Activated CD4-positive, alpha-beta T cell treated with anti-CD3 and anti-CD28 coated beads for 48 hours (primary cell): ENCODE measurements around the gene CERT1.

Source experiments
- DNase-seq: peaks from one replicate; pipeline ENCODE4 v3.0.0-alpha.2; 2020

The CERT1 gene

GRCh38 chr5:75468593-75468992, 42.8 kb downstream of the CERT1 start:
- no peak for DNase-seq

GRCh38 chr5:75466006-75466716, 45.3 kb downstream of the CERT1 start:
- no peak for DNase-seq

GRCh38 chr5:75465480-75465879, 45.9 kb downstream of the CERT1 start:
- DNase-seq: no peak

GRCh38 chr5:75463726-75464125, 47.7 kb downstream of the CERT1 start:
- DNase-seq: no peak

GRCh38 chr5:75461679-75462078, 49.8 kb downstream of the CERT1 start:
- DNase-seq: no peak

GRCh38 chr5:75460942-75461610, 50.4 kb downstream of the CERT1 start:
- DNase-seq: no peak

GRCh38 chr5:75460532-75460931, 50.9 kb downstream of the CERT1 start:
- DNase-seq: no peak

- DNase-seq: no peak
Observed at GRCh38 chr5:75457691-75458090, 53.7 kb downstream of the CERT1 start.

GRCh38 chr5:75457161-75457560, 54.3 kb downstream of the CERT1 start:
- no peak for DNase-seq

GRCh38 chr5:75450069-75450468, 61.4 kb downstream of the CERT1 start:
- no peak for DNase-seq

GRCh38 chr5:75446068-75446467, 65.4 kb downstream of the CERT1 start:
- DNase-seq: no peak

- no peak for DNase-seq
Observed at GRCh38 chr5:75441560-75441959, 69.9 kb downstream of the CERT1 start.

- no peak for DNase-seq
Observed at GRCh38 chr5:75439276-75439675, 72.2 kb downstream of the CERT1 start.

GRCh38 chr5:75438722-75439121, 72.7 kb downstream of the CERT1 start:
- no peak for DNase-seq

- no peak for DNase-seq
Observed at GRCh38 chr5:75435096-75435495, 76.3 kb downstream of the CERT1 start.

GRCh38 chr5:75433814-75434506, 77.5 kb downstream of the CERT1 start:
- DNase-seq: no peak

GRCh38 chr5:75414241-75414640, 97.2 kb downstream of the CERT1 start:
- DNase-seq: no peak

- no peak for DNase-seq
Observed at GRCh38 chr5:75412111-75412990, 99.1 kb downstream of the CERT1 start.

- no peak for DNase-seq
Observed at GRCh38 chr5:75405296-75405695, 106.1 kb downstream of the CERT1 start.

- DNase-seq: no peak
Observed at GRCh38 chr5:75395277-75395676, 116.2 kb downstream of the CERT1 start.

- peak; percentile 18 for DNase-seq
Observed at GRCh38 chr5:75389430-75389829, 122.0 kb downstream of the CERT1 start.

GRCh38 chr5:75387806-75388205, 123.6 kb downstream of the CERT1 start:
- DNase-seq: no peak

- no peak for DNase-seq
Observed at GRCh38 chr5:75384218-75384617, 127.2 kb downstream of the CERT1 start.
